SU-DHL-6 (cell line): Measurements from ENCODE around the gene ANKRD31.

ENCODE experiments used
- H2AFZ ChIP-seq: fragments of 200-600 bp; sonication (generic); 2 replicates; pipeline ENCODE4 v1.6.1; 2014; ENCODE audit warnings: low read depth, mild to moderate bottlenecking, moderate library complexity, mixed read lengths, antibody characterized with exemption, low read length; ENCODE audit not compliant: severe bottlenecking
- H3F3A ChIP-seq: fragments of 200-600 bp; shearing (Covaris generic); 2 replicates; pipeline ENCODE4 v1.6.0; 2016; ENCODE audit warnings: antibody characterized with exemption, mild to moderate bottlenecking; ENCODE audit not compliant: insufficient read depth
- H3K27ac ChIP-seq: fragments of 200-600 bp; sonication (generic); 2 replicates; pipeline ENCODE4 v1.5.1; 2016; ENCODE audit warnings: low read depth, mild to moderate bottlenecking, low read length, moderate library complexity, mixed read lengths
- H3K27me3 ChIP-seq: fragments of 200-600 bp; sonication (generic), shearing (Covaris generic); 2 replicates; pipeline ENCODE4 v1.6.0; 2014; ENCODE audit warnings: mild to moderate bottlenecking, low read length
- H3K36me3 ChIP-seq: fragments of 200-600 bp; sonication (generic); 2 replicates; pipeline ENCODE4 v1.6.1; 2014; ENCODE audit warnings: mild to moderate bottlenecking, low read length, mixed read lengths
- H3K4me2 ChIP-seq: fragments of 300-600, 200-600 bp; shearing (Covaris generic), sonication (generic); 2 replicates; pipeline ENCODE4 v1.6.0; 2014; ENCODE audit warnings: low read length, low read depth, mild to moderate bottlenecking; ENCODE audit not compliant: poor library complexity, severe bottlenecking
- H3K4me3 ChIP-seq: fragments of 200-600 bp; sonication (generic); 2 replicates; pipeline ENCODE4 v1.5.1; 2014; ENCODE audit warnings: antibody characterized with exemption, low read length, mild to moderate bottlenecking, mixed read lengths; ENCODE audit not compliant: insufficient read depth, poor library complexity, severe bottlenecking
- H3K79me2 ChIP-seq: fragments of 200-600 bp; sonication (generic); 2 replicates; pipeline ENCODE4 v1.6.1; 2014; ENCODE audit warnings: mild to moderate bottlenecking, low read length, moderate library complexity; ENCODE audit not compliant: insufficient read depth
- H3K9ac ChIP-seq: fragments of 200-600 bp; sonication (generic); 2 replicates; pipeline ENCODE4 v1.7.0; 2014; ENCODE audit warnings: mild to moderate bottlenecking, low read length
- H3K9me2 ChIP-seq: fragments of 200-600 bp; sonication (generic); replicated peaks from 2 replicates; pipeline ENCODE4 v1.6.1; 2014; ENCODE audit warnings: low read length; ENCODE audit not compliant: insufficient read depth
- H3K9me3 ChIP-seq: fragments of 200-600 bp; sonication (generic); 2 replicates; pipeline ENCODE4 v1.6.1; 2014; ENCODE audit warnings: low read length, mixed read lengths; ENCODE audit not compliant: insufficient read depth
- H4K20me1 ChIP-seq: fragments of 200-600 bp; sonication (generic); 2 replicates; pipeline ENCODE4 v1.6.1; 2014; ENCODE audit warnings: low read depth, mild to moderate bottlenecking, antibody characterized with exemption, low read length, moderate library complexity, mixed read lengths
- EZH2phosphoT487 ChIP-seq: fragments of 200-600 bp; sonication (generic), shearing (Covaris generic); conservative IDR thresholded peaks from 2 replicates; pipeline ENCODE4 v1.6.1; 2018; ENCODE audit warnings: mild to moderate bottlenecking, antibody characterized with exemption, low read length, moderate library complexity, mixed read lengths
- TF ChIP-seq, protein P1 (sequence below): fragments of 200-600 bp; sonication (generic); IDR thresholded peaks from one replicate; pipeline ENCODE4 v1.5.1; 2017; ENCODE audit warnings: antibody characterized with exemption, mild to moderate bottlenecking, low read length, moderate library complexity; ENCODE audit not compliant: insufficient read depth, poor library complexity, severe bottlenecking

ANKRD31 gene

DNA sequence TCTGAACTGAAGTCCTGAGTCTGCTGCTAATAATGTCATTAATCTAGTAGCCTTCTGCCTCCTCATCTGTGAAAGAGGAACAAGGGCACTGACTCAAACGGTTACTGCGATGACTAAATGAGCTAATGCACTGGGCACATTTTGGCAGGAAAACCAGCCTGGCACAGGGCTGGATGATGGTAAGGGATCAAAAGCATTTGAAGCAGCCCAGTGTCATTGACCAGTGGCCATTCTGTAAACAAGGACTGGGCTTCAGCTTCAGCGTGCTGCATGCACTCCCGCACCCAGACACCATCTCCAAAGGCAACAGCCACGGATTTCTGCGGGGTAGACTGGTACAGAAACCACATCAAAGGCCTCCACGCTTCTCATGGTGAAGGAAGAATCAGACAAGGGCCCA, 192.3 kb downstream of the ANKRD31 start:
- 0 out of 2 replicates have a peak, but pooled peaks cover 3% of the 10 kb centered on the region for H3K9me3 ChIP-seq
- TF ChIP-seq, protein P1, sequence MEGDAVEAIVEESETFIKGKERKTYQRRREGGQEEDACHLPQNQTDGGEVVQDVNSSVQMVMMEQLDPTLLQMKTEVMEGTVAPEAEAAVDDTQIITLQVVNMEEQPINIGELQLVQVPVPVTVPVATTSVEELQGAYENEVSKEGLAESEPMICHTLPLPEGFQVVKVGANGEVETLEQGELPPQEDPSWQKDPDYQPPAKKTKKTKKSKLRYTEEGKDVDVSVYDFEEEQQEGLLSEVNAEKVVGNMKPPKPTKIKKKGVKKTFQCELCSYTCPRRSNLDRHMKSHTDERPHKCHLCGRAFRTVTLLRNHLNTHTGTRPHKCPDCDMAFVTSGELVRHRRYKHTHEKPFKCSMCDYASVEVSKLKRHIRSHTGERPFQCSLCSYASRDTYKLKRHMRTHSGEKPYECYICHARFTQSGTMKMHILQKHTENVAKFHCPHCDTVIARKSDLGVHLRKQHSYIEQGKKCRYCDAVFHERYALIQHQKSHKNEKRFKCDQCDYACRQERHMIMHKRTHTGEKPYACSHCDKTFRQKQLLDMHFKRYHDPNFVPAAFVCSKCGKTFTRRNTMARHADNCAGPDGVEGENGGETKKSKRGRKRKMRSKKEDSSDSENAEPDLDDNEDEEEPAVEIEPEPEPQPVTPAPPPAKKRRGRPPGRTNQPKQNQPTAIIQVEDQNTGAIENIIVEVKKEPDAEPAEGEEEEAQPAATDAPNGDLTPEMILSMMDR = no peak
- TF ChIP-seq EZH2phosphoT487 = no peak
- no peaks in the 10 kb centered on the region for H3K36me3 ChIP-seq
- H2AFZ ChIP-seq = no peak overlapping the region
- H3K79me2 ChIP-seq = no peaks in the 10 kb centered on the region
- H3K4me2 ChIP-seq = no peak overlapping the region
- H3K9me2 ChIP-seq = no peaks in the 10 kb centered on the region
- H3K27me3 ChIP-seq = no peaks in the 10 kb centered on the region
- H3F3A ChIP-seq = no peaks in the 10 kb centered on the region
- no peak overlapping the region for H3K4me3 ChIP-seq
- H3K9ac ChIP-seq = no peak overlapping the region
- H3K27ac ChIP-seq = no peak overlapping the region
- H4K20me1 ChIP-seq = no peaks in the 10 kb centered on the region

DNA sequence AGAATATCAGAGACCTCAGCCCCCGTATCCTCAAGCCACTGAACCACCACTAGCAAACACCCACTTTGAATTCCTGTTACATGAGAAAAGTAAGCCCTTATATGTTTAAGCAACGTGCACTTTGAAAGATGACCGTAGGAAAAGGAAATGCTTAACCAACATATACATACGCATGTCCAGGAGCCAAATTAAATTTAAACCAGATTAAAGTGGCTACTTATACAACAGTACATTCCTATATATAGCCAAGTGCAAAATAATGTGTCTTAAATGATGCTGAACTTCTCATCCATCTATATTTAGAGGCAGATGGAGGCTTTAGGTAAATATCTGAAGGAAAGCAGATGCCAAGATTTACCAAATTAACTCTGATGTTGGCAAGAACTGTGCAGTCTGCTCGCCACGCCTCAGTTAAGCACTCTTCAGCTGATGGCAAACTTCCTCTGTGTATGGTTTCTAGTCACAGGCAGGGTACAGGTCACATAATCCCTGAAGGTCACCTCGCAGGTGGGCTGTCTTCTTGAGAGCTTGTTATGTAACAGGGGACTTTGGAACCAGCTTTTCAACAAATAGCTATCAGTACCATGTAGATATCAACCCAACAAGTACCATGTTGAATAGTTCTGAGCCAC, 192.9 kb downstream of the ANKRD31 start:
- Histone ChIP-seq H3K9ac (no peak overlapping the region), H3K4me2 (no peak overlapping the region), H3K27ac (no peak overlapping the region), H4K20me1 (no peaks in the 10 kb centered on the region), H3K4me3 (no peak overlapping the region), H2AFZ (no peak overlapping the region), H3K9me3 (0 out of 2 replicates have a peak, but pooled peaks cover 3% of the 10 kb centered on the region), H3K9me2 (no peaks in the 10 kb centered on the region), H3K27me3 (no peaks in the 10 kb centered on the region), H3K36me3 (no peaks in the 10 kb centered on the region), H3K79me2 (no peaks in the 10 kb centered on the region), H3F3A (no peaks in the 10 kb centered on the region)
- no peak for TF ChIP-seq EZH2phosphoT487
- TF ChIP-seq, protein P1 = no peak

DNA sequence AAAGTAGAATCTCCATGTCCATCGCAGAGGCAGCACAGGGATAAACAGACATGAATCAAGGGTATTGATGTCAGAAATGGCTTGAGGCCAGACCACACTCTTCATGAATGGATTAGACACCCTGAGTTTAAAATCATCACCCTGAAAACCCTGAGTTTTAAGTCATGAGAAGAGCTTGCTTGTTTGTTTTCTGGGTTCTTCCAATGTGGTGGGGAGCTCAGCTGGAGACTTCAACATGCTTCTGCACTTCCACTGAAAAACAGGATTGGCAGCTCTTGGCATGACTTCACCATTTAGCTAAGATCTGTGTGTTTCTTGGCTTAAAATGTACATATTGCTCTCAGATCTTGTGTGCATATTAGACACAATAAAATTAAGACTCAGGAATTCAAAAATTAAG, 194.2 kb downstream of the ANKRD31 start:
- H3K79me2 ChIP-seq = no peaks in the 10 kb centered on the region
- H3K4me3 ChIP-seq = no peak overlapping the region
- H4K20me1 ChIP-seq = no peaks in the 10 kb centered on the region
- no peaks in the 10 kb centered on the region for H3K36me3 ChIP-seq
- H3F3A ChIP-seq = no peaks in the 10 kb centered on the region
- no peak overlapping the region for H3K4me2 ChIP-seq
- no peak overlapping the region for H2AFZ ChIP-seq
- no peaks in the 10 kb centered on the region for H3K27me3 ChIP-seq
- TF ChIP-seq, protein P1 = no peak
- TF ChIP-seq EZH2phosphoT487 = no peak
- no peak overlapping the region for H3K27ac ChIP-seq
- H3K9me2 ChIP-seq = no peaks in the 10 kb centered on the region
- 0 out of 2 replicates have a peak, but pooled peaks cover 3% of the 10 kb centered on the region for H3K9me3 ChIP-seq
- no peak overlapping the region for H3K9ac ChIP-seq
